Neural cell (in vitro differentiated cells): ENCODE results near the gene EPHA8. TPM values are rescaled to one million over a fixed set of nuclear protein-coding genes. Genes with fewer than 3 reads are reported as not detected.

Experiments used
- H2AFZ ChIP-seq: fragments of 200-600, 300-800 bp; sonication (generic), shearing (Covaris generic); 2 replicates; pipeline ENCODE4 v1.6.0; 2014; ENCODE audit warnings: low read depth, mild to moderate bottlenecking, antibody characterized with exemption, low read length, moderate library complexity
- H3F3A ChIP-seq: fragments of 200-600 bp; shearing (Covaris generic); 2 replicates; pipeline ENCODE4 v1.6.1; 2016; ENCODE audit warnings: mild to moderate bottlenecking, moderate library complexity, mixed read lengths, antibody characterized with exemption, low read length; ENCODE audit not compliant: insufficient read depth, poor library complexity, severe bottlenecking
- H3K27ac ChIP-seq: fragments of 200-600, 300-800 bp; sonication (generic), shearing (Covaris generic); 2 replicates; pipeline ENCODE4 v1.5.1; 2014; ENCODE audit warnings: mild to moderate bottlenecking, low read length, moderate library complexity
- H3K27me3 ChIP-seq: fragments of 300-800, 200-600 bp; sonication (generic), shearing (Covaris generic); 2 replicates; pipeline ENCODE4 v1.6.0; 2014; ENCODE audit warnings: mild to moderate bottlenecking, low read depth, low read length, moderate library complexity; ENCODE audit not compliant: insufficient read depth
- H3K36me3 ChIP-seq: fragments of 300-800, 200-600 bp; sonication (generic), shearing (Covaris generic); 2 replicates; pipeline ENCODE4 v1.5.1; 2014; ENCODE audit warnings: mild to moderate bottlenecking, antibody characterized with exemption, low read length, moderate library complexity; ENCODE audit not compliant: insufficient read depth
- H3K4me2 ChIP-seq: fragments of 300-800, 200-600 bp; sonication (generic), shearing (Covaris generic); 2 replicates; pipeline ENCODE4 v1.6.0; 2014; ENCODE audit warnings: mild to moderate bottlenecking, low read length
- H3K4me3 ChIP-seq: fragments of 300-800, 200-600 bp; sonication (generic), shearing (Covaris generic); 2 replicates; pipeline ENCODE4 v1.5.1; 2014; ENCODE audit warnings: mild to moderate bottlenecking, low read length, moderate library complexity
- H3K79me2 ChIP-seq: fragments of 200-600 bp; shearing (Covaris generic); replicated peaks from 2 replicates; pipeline ENCODE4 v1.6.0; 2014; ENCODE audit warnings: mild to moderate bottlenecking, low read length, moderate library complexity; ENCODE audit not compliant: insufficient read depth
- H3K9ac ChIP-seq: fragments of 300-800, 200-600 bp; sonication (generic), shearing (Covaris generic); 2 replicates; pipeline ENCODE4 v1.6.1; 2016; ENCODE audit warnings: mild to moderate bottlenecking, low read length, mixed read lengths
- H3K9me2 ChIP-seq: fragments of 200-600 bp; shearing (Covaris generic); 2 replicates; pipeline ENCODE4 v1.6.1; 2016; ENCODE audit warnings: mild to moderate bottlenecking, low read length, mixed read lengths; ENCODE audit not compliant: insufficient read depth
- H3K9me3 ChIP-seq: fragments of 200-600, 300-800 bp; sonication (generic), shearing (Covaris generic); 2 replicates; pipeline ENCODE4 v1.6.1; 2016; ENCODE audit warnings: mild to moderate bottlenecking, mixed run types, low read length, moderate library complexity, mixed read lengths
- H4K20me1 ChIP-seq: fragments of 200-600 bp; shearing (Covaris generic); 2 replicates; pipeline ENCODE4 v1.6.1; 2016; ENCODE audit warnings: mild to moderate bottlenecking, mixed run types; ENCODE audit not compliant: insufficient read depth
- EP300 ChIP-seq: fragments of 450-650 bp; conservative IDR thresholded peaks from 2 replicates; pipeline ENCODE4 v1.6.1; 2014; ENCODE audit warnings: antibody characterized with exemption, mild to moderate bottlenecking, moderate library complexity; ENCODE audit not compliant: poor library complexity, severe bottlenecking
- EZH2 ChIP-seq: fragments of 200-600, 300-800 bp; shearing (Covaris generic), sonication (generic); IDR thresholded peaks from 2 replicates; pipeline ENCODE4 v1.6.1; 2014; ENCODE audit warnings: antibody characterized with exemption, low read length, borderline replicate concordance, mild to moderate bottlenecking; ENCODE audit not compliant: insufficient read depth, poor library complexity, severe bottlenecking
- MXI1 ChIP-seq: fragments of 450-650 bp; conservative IDR thresholded peaks from 2 replicates; pipeline ENCODE4 v1.6.1; 2014; ENCODE audit warnings: antibody characterized with exemption, mild to moderate bottlenecking; ENCODE audit not compliant: poor library complexity, severe bottlenecking
- POLR2AphosphoS5 ChIP-seq: IDR thresholded peaks from 2 replicates; pipeline ENCODE4 v1.6.1; 2012
- RAD21 ChIP-seq: fragments of 450-650 bp; conservative IDR thresholded peaks from 2 replicates; pipeline ENCODE4 v1.6.1; 2014; ENCODE audit warnings: antibody characterized with exemption, mild to moderate bottlenecking, moderate library complexity
- SMC3 ChIP-seq: fragments of 450-650 bp; conservative IDR thresholded peaks from 2 replicates; pipeline ENCODE4 v1.6.1; 2014; ENCODE audit warnings: antibody characterized with exemption, mild to moderate bottlenecking, moderate library complexity; ENCODE audit not compliant: poor library complexity
- TAF1 ChIP-seq: IDR thresholded peaks from 2 replicates; pipeline ENCODE4 v1.6.1; 2012; ENCODE audit warnings: low read depth
- polyA plus RNA-seq: library from polyadenylated mRNA; depleted of rRNA; stranded (reverse); fragments of >200 nt; gene quantifications from 2 replicates; pipeline ENCODE4 v1.2.3, GENCODE V29; 2014
- TF ChIP-seq, protein P1 (sequence below): fragments of 450-650 bp; IDR thresholded peaks from 2 replicates; pipeline ENCODE4 v1.5.1; 2014; ENCODE audit warnings: antibody characterized with exemption, mild to moderate bottlenecking, moderate library complexity; ENCODE audit not compliant: poor library complexity, severe bottlenecking
- TF ChIP-seq, protein P2 (sequence below): IDR thresholded peaks from 2 replicates; pipeline ENCODE4 v1.6.1; 2012; ENCODE audit warnings: borderline replicate concordance

EPHA8 gene
- polyA plus RNA-seq, 1 donor from 2014 or later, result 4.7 TPM

DNA sequence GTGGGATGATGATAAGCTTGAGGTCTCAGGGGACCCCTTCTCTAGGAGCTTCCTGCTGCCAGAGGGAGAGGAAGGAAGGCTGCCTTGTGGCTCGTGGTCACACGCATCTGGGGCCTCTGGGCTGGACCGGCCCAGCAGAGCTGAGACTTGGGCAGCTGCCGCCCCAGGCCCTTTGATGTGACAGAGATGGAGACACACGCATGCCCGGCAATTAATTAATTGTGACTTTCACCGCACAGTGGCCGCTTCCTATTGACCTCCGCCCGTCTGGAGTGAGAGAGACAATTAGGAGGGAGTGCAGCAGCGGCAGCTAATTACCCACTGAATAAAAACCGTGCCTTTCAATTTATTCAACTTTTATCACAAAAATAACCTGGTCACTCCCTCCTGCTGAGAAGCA is 56.5 kb downstream of the EPHA8 start:
- TF ChIP-seq EZH2, result no peak
- no peak for TF ChIP-seq SMC3
- TF ChIP-seq, protein P1, sequence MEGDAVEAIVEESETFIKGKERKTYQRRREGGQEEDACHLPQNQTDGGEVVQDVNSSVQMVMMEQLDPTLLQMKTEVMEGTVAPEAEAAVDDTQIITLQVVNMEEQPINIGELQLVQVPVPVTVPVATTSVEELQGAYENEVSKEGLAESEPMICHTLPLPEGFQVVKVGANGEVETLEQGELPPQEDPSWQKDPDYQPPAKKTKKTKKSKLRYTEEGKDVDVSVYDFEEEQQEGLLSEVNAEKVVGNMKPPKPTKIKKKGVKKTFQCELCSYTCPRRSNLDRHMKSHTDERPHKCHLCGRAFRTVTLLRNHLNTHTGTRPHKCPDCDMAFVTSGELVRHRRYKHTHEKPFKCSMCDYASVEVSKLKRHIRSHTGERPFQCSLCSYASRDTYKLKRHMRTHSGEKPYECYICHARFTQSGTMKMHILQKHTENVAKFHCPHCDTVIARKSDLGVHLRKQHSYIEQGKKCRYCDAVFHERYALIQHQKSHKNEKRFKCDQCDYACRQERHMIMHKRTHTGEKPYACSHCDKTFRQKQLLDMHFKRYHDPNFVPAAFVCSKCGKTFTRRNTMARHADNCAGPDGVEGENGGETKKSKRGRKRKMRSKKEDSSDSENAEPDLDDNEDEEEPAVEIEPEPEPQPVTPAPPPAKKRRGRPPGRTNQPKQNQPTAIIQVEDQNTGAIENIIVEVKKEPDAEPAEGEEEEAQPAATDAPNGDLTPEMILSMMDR, result no peak
- TF ChIP-seq RAD21, result no peak
- no peak for TF ChIP-seq TAF1
- TF ChIP-seq, protein P2, sequence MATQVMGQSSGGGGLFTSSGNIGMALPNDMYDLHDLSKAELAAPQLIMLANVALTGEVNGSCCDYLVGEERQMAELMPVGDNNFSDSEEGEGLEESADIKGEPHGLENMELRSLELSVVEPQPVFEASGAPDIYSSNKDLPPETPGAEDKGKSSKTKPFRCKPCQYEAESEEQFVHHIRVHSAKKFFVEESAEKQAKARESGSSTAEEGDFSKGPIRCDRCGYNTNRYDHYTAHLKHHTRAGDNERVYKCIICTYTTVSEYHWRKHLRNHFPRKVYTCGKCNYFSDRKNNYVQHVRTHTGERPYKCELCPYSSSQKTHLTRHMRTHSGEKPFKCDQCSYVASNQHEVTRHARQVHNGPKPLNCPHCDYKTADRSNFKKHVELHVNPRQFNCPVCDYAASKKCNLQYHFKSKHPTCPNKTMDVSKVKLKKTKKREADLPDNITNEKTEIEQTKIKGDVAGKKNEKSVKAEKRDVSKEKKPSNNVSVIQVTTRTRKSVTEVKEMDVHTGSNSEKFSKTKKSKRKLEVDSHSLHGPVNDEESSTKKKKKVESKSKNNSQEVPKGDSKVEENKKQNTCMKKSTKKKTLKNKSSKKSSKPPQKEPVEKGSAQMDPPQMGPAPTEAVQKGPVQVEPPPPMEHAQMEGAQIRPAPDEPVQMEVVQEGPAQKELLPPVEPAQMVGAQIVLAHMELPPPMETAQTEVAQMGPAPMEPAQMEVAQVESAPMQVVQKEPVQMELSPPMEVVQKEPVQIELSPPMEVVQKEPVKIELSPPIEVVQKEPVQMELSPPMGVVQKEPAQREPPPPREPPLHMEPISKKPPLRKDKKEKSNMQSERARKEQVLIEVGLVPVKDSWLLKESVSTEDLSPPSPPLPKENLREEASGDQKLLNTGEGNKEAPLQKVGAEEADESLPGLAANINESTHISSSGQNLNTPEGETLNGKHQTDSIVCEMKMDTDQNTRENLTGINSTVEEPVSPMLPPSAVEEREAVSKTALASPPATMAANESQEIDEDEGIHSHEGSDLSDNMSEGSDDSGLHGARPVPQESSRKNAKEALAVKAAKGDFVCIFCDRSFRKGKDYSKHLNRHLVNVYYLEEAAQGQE, result no peak
- TF ChIP-seq MXI1, result no peak
- no peak for TF ChIP-seq POLR2AphosphoS5
- no peak for TF ChIP-seq EP300
- H3K36me3 ChIP-seq, result no peaks in the 10 kb centered on the region
- no peaks in the 10 kb centered on the region for H3K9me2 ChIP-seq
- H3K4me3 ChIP-seq, result no peak overlapping the region
- H3K27me3 ChIP-seq, result no peaks in the 10 kb centered on the region
- H4K20me1 ChIP-seq, result no peaks in the 10 kb centered on the region
- H3K9me3 ChIP-seq, result no peaks in the 10 kb centered on the region
- H3F3A ChIP-seq, result no peaks in the 10 kb centered on the region
- H3K9ac ChIP-seq, result no peak overlapping the region
- no peaks in the 10 kb centered on the region for H3K79me2 ChIP-seq
- H2AFZ ChIP-seq, result no peak overlapping the region
- no peak overlapping the region for H3K27ac ChIP-seq
- no peak overlapping the region for H3K4me2 ChIP-seq

DNA sequence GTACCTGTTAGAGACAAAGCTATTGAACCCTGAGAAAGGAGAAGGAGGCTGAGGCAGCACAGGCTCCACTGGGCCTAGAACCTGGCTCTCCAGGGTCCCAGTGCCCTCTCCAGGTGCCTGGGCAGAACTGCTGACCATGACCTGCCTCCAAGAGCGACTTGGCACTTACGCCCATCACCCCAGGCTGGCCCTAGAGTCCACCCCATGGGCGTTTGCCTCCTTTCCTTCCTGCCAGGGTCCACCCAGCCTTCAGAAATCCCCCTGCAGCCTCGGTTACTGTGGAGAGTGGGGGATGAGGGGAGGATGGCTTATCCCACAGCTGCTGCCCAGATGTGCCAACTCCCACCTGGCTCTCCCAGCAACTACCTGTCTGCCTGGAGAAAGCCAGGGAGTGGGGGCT is 58.5 kb downstream of the EPHA8 start:
- TF ChIP-seq RAD21 (no peak), SMC3 (no peak), EP300 (no peak), EZH2 (no peak), TAF1 (no peak), MXI1 (no peak), POLR2AphosphoS5 (no peak)
- TF ChIP-seq, protein P2, result no peak
- TF ChIP-seq, protein P1, result no peak
- Histone ChIP-seq H3K4me2 (no peak overlapping the region), H3K36me3 (no peaks in the 10 kb centered on the region), H3K27me3 (no peaks in the 10 kb centered on the region), H3K4me3 (no peak overlapping the region), H3K9ac (no peak overlapping the region), H3K79me2 (no peaks in the 10 kb centered on the region), H3K9me2 (no peaks in the 10 kb centered on the region), H3K9me3 (no peaks in the 10 kb centered on the region), H3F3A (no peaks in the 10 kb centered on the region), H2AFZ (no peak overlapping the region), H4K20me1 (no peaks in the 10 kb centered on the region), H3K27ac (no peak overlapping the region)
